ENCODE results near the gene WTAP. TPM values are rescaled to one million over a fixed set of nuclear protein-coding genes. Genes with fewer than 3 reads are reported as not detected.

The WTAP gene
- total and polyA plus RNA-seq, 2 of the 8 experiments (the other 6 are each of a cell fraction or from before 2014, with no cell fraction given) = 32.6 to 120 TPM

DNA sequence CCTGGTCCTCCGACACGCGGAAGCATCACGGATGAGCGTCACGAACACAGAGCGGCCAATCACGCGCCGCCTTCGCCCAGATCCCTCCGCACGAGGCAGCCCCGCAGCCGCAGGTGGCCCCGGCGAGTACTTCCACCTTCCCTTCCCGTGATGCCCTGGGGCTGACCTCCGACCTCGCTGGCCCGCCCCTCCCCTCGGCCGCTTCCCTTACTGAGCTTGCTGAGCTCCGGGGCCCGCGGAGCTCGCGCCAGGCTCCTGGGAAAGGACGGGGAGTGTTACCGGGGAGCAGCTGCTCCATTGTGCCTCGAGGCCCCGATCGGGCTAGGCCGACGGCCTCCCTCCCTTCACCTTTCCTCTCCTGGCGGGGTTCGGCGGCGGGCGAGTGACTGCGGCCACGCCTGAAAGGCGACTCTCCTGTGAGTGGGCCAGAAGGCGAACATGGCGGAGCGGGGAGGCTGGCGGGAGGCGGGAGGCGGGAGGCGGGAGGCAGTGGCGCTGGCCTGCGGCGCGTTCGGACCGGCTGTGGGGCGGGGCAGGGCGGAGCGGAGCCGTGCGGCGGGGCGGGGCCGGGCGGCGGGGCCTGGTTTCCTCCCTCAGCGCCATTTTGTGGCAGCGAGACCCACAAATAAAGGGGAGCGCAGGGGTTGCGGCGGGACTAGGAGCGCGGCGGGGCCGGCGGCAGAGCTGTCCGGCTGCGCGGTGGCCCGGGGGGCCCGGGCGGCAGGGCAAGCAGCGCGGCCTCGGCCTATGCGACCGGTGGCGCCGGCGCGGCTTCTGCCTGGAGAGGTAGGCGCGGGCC is at the start of gene WTAP (continued):
- TF ChIP-seq BCL11A (IDR thresholded peaks at IDR 0.05; ENCODE audit: low read depth in 2 of 2, low read length in 2 of 2) = no peak
- no peak for TF ChIP-seq BRCA1 (IDR thresholded peaks at IDR 0.05; ENCODE audit: low read depth, low read length)
- no peak for TF ChIP-seq EZH2 (IDR thresholded peaks at IDR 0.05; ENCODE audit: low read depth, low read length, severe bottlenecking)
- peak; percentile 32 for TF ChIP-seq ASH2L (IDR thresholded peaks at IDR 0.05; ENCODE audit: low read length)
- no peak for TF ChIP-seq CBX8 (IDR thresholded peaks at IDR 0.05; ENCODE audit: borderline replicate concordance, low read depth, low read length)
- TF ChIP-seq HDAC2 (IDR thresholded peaks at IDR 0.05; ENCODE audit: borderline replicate concordance in 1 of 2, low read depth in 2 of 2, low read length in 2 of 2) = peak; percentile 95 to 97; a peak in 3 of 4 replicates
- no peak for TF ChIP-seq SUZ12 (IDR thresholded peaks at IDR 0.05; ENCODE audit: low read length)
- no peak for TF ChIP-seq EGR1 (IDR thresholded peaks at IDR 0.05; ENCODE audit: borderline replicate concordance, low read depth, low read length)
- TF ChIP-seq SP4 (IDR thresholded peaks at IDR 0.05; ENCODE audit: low read length) = peak; percentile 32; the same call in 1 of the 2 replicates
- no peak; the same call in 1 of the 2 replicates for TF ChIP-seq TEAD4 (IDR thresholded peaks at IDR 0.05; ENCODE audit: low read depth, low read length)
- TF ChIP-seq SP1 (IDR thresholded peaks at IDR 0.05; ENCODE audit: low read depth, low read length) = peak; percentile 77
- TF ChIP-seq KDM1A (IDR thresholded peaks at IDR 0.05; ENCODE audit: borderline replicate concordance, low read length) = no peak
- TF ChIP-seq, protein P1, sequence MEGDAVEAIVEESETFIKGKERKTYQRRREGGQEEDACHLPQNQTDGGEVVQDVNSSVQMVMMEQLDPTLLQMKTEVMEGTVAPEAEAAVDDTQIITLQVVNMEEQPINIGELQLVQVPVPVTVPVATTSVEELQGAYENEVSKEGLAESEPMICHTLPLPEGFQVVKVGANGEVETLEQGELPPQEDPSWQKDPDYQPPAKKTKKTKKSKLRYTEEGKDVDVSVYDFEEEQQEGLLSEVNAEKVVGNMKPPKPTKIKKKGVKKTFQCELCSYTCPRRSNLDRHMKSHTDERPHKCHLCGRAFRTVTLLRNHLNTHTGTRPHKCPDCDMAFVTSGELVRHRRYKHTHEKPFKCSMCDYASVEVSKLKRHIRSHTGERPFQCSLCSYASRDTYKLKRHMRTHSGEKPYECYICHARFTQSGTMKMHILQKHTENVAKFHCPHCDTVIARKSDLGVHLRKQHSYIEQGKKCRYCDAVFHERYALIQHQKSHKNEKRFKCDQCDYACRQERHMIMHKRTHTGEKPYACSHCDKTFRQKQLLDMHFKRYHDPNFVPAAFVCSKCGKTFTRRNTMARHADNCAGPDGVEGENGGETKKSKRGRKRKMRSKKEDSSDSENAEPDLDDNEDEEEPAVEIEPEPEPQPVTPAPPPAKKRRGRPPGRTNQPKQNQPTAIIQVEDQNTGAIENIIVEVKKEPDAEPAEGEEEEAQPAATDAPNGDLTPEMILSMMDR (IDR thresholded peaks at IDR 0.05; ENCODE audit: control extremely low read depth in 1 of 3, insufficient read depth in 1 of 3, low read depth in 1 of 3, low read length in 3 of 3) = no peak
- TF ChIP-seq, protein P2, sequence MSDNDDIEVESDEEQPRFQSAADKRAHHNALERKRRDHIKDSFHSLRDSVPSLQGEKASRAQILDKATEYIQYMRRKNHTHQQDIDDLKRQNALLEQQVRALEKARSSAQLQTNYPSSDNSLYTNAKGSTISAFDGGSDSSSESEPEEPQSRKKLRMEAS (IDR thresholded peaks at IDR 0.05) = peak; percentile 99
- TF ChIP-seq POLR2AphosphoS5 (IDR thresholded peaks at IDR 0.05; ENCODE audit: low read depth, low read length) = peak; percentile 90
- TF ChIP-seq BACH1 (IDR thresholded peaks at IDR 0.05; ENCODE audit: low read length) = peak; percentile 95
- TF ChIP-seq, protein P3, sequence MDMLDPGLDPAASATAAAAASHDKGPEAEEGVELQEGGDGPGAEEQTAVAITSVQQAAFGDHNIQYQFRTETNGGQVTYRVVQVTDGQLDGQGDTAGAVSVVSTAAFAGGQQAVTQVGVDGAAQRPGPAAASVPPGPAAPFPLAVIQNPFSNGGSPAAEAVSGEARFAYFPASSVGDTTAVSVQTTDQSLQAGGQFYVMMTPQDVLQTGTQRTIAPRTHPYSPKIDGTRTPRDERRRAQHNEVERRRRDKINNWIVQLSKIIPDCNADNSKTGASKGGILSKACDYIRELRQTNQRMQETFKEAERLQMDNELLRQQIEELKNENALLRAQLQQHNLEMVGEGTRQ (IDR thresholded peaks at IDR 0.05; ENCODE audit: low read length) = peak; percentile 8; the same call in 1 of the 2 replicates
- no peak for TF ChIP-seq HDAC6 (IDR thresholded peaks at IDR 0.05; ENCODE audit: low read depth, low read length)
- TF ChIP-seq POU5F1 (IDR thresholded peaks at IDR 0.05; ENCODE audit: low read depth, low read length) = no peak
- peak; percentile 95 for TF ChIP-seq CREB1 (IDR thresholded peaks at IDR 0.05)
